ENCODE measurements around the gene AK3.
A peak's percentile ranks its signal among the peaks of the same experiment; 100 is the strongest.

Gene AK3

DNA sequence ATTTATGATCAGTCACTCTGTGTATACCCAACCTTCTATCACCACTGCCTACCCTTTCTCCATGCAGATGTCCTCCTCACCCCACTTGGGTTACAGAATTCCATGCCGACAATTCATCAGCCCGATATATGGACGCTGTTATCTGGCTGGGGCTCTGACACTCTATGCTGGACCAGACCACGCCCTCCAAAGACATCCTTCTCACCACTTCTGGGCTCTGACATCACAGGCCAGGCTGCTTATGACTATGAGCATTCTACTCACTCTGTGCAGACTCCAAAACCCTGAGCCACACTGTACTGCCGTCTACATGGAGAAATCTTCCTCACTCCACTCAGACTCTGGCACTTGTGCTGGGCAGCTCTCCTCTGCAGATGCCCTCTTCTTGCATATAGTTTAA is 7.6 kb upstream of the AK3 start:
- no peak for DNase-seq (ENCODE audit: low read depth, low spot score)

DNA sequence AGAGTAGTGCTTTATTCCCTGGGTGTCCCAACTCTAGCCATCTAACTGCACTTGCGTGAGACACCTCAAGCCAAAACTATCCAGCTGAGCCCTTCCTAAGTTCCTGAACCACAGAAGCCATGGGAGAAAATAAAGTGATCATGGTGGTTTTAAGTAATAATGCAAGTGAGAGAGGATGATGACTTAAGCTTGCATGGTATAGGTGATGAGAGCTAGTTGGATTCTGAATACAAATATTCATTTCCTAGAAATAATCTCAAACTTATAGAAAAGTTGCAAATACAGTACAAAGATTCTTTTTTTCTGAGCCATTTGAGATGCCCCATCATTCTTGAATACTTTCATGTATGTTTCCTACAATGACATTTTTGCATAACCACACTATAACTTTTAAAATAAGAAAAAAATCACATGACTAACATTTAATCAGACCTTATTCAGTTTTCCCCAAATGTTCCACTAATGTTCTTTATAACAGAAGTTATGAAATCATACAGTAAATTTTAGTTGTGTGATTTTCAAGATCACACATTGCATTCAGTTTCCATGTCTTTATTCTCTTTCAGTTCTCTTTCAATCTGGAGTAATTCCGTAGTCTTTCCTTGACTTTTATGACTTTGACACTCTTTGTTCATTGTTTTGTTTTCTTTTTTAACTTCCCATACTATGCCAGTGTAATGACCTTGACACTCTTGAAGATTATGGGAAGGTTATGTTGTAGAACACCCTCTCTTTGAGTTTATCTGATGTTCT is 5.5 kb upstream of the AK3 start:
- DNase-seq (ENCODE audit: low read depth, low spot score): no peak

DNA sequence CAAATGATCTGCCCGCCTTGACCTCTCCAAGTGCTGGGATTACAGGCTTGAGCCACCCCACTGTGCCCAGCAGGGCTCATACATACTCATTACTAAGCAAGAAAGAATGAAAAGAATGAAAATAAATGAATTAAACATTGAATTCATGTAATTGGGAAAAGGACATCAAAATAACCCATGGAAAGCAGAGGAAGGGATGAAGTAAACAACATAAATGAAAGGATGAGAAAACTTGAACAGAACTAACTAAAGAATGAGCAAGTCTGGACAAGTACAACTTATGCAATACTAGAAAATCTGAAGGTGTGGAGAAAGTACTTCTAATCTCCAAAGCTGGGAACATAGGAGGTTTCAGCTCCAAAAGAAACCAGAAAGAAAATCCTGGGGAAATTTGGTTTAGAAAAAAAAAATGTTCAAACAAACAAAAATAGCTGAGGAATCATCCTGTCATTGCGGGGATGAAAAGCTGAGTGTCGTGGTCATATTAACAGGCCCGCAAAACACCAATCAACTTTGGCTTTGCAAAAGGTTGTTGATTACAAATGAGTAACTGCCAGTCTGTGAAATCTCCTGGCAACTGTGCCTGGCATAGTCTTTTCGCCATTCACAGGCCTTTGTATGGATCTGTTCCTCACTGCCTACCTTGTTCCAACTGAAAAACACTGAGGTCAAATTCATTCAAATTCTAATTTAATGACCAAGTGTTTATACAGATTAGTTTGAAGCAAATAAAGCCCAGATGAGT is 2.3 kb upstream of the AK3 start:
- peak; percentile 48 for DNase-seq (ENCODE audit: low read depth, low spot score)

DNA sequence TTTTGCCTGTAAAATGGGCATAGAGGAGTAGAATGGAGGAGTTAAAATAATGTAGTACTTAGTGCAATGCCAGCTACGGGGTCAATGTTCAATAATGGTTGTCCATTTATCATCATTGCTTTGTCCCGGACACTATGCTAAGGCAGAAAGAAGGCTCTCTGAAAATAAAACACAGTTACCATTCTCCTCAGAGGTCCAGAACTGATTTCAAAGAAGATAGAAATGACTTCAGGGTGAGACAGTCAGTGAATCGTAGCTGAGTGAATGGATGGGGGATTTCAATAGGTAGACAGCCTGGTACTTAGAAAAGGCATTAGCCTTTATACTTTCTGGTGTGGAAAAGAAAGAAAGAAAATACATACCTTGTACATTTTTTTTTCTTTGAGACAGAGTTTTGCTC is 1.2 kb upstream of the AK3 start:
- no peak for DNase-seq (ENCODE audit: low read depth, low spot score)

DNA sequence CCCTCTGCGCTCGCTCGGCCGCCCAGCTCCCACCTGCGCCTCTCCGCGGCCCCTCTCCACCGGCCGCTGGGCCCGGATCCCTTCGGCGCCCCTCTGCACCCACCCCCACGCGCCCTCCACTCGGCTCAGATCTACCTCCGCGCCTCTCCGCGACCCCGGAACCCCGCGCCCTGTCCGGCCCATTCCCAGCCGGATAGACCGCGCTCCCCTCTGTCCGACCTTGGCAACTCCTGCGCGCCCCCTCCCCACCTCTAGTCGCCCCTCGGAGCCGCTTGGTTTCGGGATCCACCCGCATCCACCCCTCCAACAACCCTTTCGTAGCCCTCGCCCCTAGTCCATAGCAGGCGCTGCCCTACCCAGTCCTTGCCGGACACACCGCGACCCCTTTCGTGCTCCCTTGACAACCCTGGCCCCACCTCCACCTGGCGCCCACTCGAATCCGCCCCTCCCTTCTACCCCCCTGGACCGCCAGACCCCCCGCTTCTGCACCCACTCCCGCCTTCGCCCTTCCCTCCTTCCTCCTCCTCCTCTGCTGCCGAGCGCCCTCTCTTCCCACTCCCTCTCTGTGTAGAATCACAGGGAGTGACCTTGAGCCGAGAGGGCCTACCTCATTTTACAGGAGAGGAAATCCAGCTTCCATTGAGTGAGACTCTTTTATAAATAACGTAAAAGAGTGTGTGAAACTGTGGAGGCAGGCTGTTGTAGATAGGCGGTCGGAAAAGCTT is 525 bp upstream of the AK3 start:
- DNase-seq (ENCODE audit: low read depth, low spot score): peak; percentile 48

DNA sequence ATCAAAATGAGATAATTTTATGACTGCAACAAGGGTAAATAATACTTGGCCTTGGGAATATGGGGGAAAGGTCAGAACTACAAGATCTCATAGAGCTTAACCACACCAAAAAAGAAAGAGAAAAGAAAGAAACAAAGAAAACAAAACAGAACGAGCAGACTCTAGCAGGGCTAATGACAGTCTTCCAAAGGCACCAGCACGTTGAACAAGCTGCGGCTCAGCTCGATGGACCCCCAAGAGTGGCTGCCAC is 689 bp downstream of the AK3 start:
- DNase-seq (ENCODE audit: low read depth, low spot score): peak; percentile 56

DNA sequence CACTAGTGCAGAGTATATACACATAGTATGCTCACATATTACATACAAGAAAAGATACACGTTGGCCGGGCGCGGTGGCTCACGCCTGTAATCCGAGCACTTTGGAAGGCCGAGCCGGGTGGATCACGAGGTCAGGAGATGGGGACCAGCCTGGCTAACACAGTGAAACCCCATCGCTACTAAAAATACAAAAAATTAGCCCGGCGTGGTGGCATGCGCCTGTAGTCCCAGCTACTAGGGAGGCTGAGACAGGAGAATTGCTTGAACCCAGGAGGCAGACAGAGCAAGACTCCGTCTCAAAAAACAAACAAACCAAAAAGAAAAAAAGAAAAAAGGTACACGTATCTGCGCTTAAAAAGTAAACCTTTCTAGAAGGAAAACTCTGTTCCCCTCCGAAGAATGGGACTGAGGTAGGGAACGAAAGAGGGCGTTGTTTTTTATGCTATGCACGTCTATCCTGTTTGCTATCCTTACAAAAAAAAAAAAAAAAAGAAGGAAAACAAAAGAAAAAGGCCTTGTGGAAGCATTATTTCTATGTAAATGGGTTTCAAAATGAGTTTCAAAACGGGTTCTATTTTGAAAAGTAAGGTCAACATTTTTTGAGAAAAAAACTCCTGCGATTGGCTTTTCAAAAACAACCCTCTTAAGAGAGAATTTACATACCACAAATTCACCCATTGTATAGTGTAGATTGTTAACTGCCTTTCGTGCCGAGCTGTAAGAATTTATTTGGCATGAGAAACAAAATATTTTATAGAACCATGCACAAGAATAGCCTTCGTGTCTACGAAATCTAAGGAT is 1.2 kb downstream of the AK3 start:
- peak; percentile 25 for DNase-seq (ENCODE audit: low read depth, low spot score)

DNA sequence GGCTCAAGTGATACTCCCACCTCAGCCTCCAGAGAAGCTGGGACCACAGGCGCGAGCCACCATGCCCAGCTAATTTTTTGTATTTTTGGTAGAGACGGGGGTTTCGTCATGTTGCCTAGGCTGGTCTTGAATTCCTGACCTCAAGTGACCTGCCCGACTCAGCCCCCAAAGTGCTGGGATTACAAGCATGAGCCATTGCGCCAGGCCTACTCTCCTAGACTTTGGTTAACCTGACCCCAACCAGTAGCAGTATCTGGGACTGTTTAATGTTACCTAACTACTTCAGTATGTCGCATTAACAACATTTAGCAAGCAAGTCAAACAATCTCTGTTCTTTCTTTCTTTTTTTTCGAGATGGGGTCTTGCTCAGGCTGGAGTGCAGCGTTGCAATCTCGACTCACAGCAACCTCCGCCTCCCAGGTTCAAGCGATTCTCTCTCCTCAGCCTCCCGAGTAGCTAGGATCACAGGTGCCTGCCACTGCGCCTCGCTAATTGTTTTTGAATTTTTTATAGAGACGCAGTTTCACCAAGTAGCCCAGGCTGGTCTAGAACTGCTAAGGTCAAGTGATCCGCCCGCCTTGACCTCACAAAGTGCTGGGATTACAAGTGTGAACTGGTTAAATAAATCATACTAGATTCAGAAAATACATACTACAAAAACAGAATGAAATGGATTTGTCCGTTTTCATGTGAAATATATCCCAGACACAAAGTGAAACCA is 2.0 kb downstream of the AK3 start:
- DNase-seq (ENCODE audit: low read depth, low spot score): no peak

DNA sequence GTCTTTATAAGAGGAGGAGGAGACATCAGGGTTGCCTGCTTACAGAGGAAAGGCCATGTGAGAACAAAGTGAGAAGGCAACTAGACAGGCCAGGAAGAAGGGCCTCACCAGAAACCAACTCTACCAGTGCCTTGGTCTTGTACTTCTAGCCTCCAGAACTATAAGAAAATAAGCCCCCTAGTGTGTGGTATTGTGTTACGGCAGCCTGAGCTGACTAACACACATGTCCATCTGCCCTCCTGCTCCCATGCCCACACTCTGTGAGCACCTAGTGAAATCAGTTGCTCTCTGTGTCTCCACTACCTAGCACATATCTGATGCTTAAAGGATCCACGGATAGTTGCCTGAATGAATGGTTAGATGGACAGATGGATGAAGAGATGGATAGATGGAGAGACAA is 6.9 kb downstream of the AK3 start:
- DNase-seq (ENCODE audit: low read depth, low spot score): no peak

DNA sequence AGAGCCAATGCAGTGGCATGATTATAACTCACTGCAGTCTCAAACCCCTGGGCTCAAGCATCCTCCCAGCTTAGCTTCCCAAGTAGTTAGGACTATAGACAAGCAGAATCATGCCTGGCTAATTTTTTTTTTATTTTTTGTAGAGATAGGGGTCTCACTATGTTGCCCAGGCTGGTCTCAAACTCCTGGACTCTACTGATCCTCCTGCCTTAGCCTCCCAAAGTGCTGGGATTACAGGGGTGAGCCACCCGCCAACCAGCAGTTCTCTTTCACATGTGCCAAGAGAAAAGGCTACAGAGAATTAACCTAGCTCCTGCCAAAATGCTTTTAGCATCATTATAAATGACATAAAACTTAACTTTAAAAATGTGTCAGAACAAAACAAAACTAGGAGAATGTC is 8.1 kb downstream of the AK3 start:
- DNase-seq (ENCODE audit: low read depth, low spot score): no peak

DNA sequence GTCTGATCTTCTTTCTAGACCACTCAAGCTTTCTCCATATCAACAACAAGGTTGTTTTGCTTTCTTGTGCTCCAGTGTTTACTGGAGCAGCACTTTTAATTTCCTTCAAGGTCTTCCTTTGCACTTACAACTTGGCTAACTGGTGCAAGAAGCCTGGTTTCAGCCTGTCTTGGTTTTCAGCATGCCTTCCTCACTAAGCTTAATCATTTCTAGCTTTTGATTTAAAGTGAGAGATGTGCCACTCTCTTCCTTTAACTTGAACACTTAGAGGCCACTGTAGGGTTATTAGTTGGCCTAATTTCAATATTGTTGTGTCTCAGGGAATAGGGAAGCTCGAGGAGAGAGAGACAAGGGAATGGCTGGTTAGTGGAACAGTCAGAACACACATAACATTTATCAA is 13.4 kb downstream of the AK3 start:
- DNase-seq (ENCODE audit: low read depth, low spot score): no peak

DNA sequence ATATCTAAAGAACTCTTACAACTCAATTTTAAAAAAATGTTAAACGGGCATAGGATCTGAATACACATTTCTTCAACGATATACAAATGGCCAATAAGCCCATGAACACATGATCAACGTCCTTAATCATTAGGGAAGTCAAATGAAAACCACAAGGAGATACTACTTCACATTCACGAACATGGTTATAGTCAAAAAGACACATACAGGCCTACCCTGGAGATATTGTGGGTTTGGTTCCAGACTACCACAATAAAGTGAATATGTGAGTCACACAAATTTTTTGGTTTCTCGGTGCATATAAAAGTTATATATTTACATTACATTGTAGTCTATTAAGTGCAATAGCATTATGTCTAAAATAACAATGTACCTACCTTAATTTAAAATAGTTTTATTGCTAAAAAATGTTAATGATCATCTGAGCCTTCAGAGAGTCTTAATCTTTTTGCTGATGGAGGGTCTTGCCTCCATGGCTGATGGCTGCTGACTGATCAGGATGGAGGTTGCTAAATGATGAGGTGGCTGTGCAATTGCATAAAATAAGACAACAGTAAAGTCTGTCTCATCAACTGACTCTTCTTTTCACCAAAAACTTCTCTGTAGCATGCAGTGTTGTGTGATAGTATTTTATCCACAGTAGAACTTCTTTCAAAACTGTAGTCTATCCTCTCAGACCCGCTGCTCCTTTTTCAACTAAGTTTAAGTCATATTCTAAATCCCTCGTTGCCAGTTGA is 15.1 kb downstream of the AK3 start:
- DNase-seq (ENCODE audit: low read depth, low spot score): no peak

DNA sequence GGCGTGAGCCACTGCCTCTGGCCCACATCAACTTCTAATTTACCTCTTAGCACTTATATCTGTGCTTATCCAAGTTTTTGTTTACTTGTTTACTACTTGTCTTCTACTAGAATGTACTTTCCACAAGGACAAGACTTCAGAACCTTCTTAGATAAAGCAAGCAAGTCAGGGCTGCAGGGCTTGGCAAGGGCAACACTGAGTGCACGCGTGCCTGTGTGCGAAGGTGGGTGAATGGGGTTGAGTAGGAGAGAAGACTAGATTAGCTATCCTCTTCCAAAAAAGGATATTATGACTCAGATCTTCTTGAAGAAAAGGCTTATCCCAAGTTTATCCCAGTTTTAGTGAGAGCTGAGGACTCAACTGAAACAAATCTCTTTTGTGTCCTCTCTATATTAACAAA is 19.3 kb downstream of the AK3 start:
- DNase-seq (ENCODE audit: low read depth, low spot score): no peak

DNA sequence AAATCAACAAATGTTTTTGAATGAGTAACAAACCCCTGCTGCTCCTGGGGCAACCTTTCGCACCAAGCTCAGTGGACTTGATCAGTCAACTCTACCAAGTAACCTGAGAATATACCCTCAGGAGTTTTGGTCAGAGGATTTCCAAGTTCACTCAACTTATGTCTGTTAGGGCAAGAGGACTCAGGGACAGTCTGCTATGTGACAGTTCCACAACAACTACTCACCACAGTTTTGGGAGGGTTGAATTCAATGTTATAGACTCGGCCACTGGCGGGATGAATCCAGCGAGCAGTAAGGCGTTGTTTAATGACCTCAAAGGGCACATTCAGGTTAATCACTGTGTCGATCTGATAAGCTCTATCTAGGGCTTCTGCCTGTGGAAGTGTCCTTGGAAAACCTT is 22.1 kb downstream of the AK3 start:
- DNase-seq (ENCODE audit: low read depth, low spot score): no peak

DNA sequence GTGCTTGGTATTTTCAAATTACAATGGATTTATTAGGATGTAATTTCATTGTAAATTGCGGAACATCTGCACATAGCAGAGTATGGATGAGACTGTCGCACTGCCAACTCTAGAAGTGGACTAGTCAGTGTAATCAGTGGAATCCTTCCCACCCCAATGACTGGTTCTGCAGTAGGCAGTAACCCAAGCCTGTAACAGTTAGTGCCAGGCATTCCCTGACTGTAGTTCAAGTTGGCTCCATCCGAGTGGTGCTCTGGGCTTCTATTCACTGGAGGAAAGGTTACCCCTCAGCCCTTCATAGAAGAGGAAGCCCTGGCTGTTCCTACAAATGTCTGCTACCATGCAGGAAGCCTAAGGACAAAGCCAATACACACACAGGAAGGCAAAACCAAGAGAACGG is 23.2 kb downstream of the AK3 start:
- no peak for DNase-seq (ENCODE audit: low read depth, low spot score)

DNA sequence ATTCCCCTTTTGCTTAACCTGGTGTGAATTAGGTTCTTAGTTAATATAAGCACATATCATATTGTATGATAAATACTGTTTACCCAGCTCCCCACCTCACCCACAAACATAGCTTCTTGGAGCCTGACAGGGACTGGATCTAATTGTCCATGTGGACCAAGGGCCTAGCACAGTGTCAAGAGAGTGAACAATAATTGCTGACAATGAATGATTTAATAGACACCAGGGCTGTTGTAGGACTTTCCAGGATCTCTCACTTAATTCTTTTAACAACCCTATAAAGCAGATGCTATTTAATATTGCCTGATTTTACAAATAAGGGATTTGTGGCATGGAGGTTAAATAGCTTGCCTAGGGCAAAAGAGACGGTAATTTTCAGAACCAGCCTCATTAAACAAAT is 24.8 kb downstream of the AK3 start:
- DNase-seq (ENCODE audit: low read depth, low spot score): no peak

DNA sequence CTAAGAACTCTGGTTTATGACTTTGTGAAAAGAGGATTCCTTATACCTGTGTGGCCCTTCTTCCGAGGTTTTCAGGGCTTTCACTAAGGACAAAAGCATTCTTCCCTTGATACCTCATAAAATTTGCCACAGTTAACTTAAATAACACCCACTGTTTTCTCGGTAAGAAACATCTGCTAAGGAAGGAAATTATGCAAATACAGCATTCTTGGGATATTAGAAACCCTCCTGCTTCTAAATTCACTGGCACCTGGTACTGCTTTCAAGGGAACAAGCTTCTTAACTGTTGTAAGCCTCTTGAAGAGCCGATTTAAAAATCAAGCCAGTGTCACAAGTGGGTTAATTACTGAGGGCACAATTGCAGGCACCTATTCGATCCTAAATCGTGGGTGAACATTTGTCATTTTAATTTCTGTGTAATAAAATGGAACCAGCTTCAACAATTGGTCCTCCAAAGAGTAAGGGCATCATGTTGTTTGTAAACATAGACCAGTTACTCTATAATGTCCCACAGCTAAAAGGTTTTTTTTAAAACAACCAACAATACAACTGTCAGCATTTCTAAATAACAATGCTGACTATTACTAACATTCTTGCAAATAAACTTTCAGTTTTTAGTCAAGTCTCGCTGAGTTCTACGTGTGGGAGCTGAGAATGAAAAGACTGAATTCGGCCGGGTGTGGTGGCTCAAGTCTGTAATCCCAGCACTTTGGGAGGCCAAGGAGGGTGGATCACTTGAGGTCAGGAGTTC is 26.6 kb downstream of the AK3 start:
- DNase-seq (ENCODE audit: low read depth, low spot score): peak; percentile 50

DNA sequence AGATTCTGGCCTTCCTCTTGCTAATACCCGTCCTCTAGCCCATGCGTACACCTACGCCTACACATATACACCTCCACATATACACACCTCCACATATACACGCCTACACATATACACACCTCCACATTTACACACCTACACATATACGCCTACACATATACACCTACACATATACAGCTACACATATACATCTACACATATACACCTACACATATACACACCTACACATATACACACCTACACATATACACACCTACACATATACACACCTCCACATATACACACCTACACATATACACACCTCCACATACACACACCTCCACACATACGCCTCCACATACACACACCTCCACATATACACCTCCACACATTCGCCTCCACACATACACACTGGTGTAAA is 27.2 kb downstream of the AK3 start:
- DNase-seq (ENCODE audit: low read depth, low spot score): no peak

DNA sequence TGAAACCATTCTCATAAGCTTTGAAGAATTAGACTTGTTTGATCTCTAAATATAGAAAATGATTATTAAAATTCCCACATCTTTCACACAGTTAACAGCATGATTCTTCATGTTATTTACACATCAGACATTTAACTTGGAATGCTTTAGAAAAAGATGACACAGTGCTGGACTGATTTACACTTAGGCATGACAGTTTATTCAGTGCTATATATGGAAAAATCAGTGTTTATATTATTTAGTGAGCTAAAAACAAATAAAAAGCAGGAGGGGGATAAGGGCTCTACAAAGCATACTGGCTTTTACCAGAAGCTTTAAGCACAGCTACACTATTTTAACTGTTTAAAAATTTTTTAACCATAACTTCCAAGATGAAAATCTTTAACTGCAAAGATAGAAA is 31.6 kb downstream of the AK3 start:
- no peak for DNase-seq (ENCODE audit: low read depth, low spot score)

DNA sequence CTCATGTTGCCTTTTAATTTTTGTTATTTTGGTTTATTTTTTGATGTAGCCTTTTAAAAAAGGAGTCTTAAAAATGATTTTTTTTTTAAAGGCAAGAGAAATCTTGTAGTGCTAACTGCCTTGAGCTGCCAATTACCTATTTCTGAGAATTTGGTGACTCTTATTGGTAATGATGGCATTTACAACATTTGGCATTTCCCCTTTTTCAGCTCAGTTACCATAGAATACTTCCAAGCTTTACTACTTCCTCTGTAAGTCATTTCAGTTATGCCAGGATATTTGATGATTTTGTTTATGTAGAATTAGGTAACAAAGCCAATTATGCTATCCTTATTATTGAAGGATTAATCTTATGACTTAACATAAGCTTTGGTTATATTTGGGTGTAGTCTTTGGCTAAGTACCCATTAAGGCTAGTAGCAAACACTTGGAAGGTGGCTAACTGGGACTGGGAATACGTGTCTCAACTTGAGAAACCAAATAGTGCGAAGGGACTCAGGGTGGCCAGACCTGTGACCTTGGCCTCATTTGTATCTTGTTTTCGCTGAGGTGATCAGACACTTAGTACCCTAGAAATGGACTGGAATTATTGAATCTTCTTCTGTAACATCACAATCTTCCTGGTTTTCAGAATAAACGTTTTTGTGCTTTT is 33.9 kb downstream of the AK3 start:
- DNase-seq (ENCODE audit: low read depth, low spot score): no peak
